Skeletal muscle tissue (tissue), 4 donors: Measurements from ENCODE around the gene CDH24. TPM values are rescaled to one million over a fixed set of nuclear protein-coding genes. Genes with fewer than 3 reads are reported as not detected.

ENCODE experiments used
- H3K27ac ChIP-seq: one replicate; pipeline ENCODE4 v1.7.0; 2013; ENCODE audit warnings: mild to moderate bottlenecking, low read depth, low read length, inconsistent platforms
- H3K27me3 ChIP-seq, 3 donors: one replicate each; pipeline ENCODE4 v1.7.0; 2013; ENCODE audit warnings: low read length in 3 of 3; ENCODE audit not compliant: control insufficient read depth in 3 of 3, insufficient read depth in 3 of 3
- H3K36me3 ChIP-seq, 3 donors: one replicate each; pipeline ENCODE4 v1.7.0; 2013; ENCODE audit warnings: low read length in 3 of 3; ENCODE audit not compliant: control insufficient read depth in 3 of 3, insufficient read depth in 3 of 3
- H3K4me1 ChIP-seq, 3 donors: one replicate each; pipeline ENCODE4 v1.7.0; 2013; ENCODE audit warnings: low read length in 3 of 3, mild to moderate bottlenecking in 3 of 3; ENCODE audit not compliant: control insufficient read depth in 3 of 3, insufficient read depth in 3 of 3
- H3K4me3 ChIP-seq, 3 donors: one replicate each; pipeline ENCODE4 v1.7.0; 2013; ENCODE audit warnings: low read length in 3 of 3
- H3K9ac ChIP-seq, 3 donors: one replicate each; pipeline ENCODE4 v1.7.0; 2013; ENCODE audit warnings: low read length in 3 of 3, mild to moderate bottlenecking in 3 of 3, moderate library complexity in 2 of 3, low read depth in 1 of 3
- H3K9me3 ChIP-seq, 3 donors: one replicate each; pipeline ENCODE4 v1.7.0; 2013; ENCODE audit warnings: low read length in 3 of 3; ENCODE audit not compliant: control insufficient read depth in 3 of 3
- total RNA-seq: library from RNA; depleted of rRNA; stranded (reverse); fragments of >200 nt; gene quantifications from one replicate; pipeline ENCODE4 v1.2.3, GENCODE V29; 2014
- donor health status: Osteomylitis.

CDH24 gene
- total RNA-seq, 1 donor from 2014 or later, result 1.6 TPM

GRCh38 chr14:22997676-22998323, 59.5 kb downstream of the CDH24 start:
- Histone ChIP-seq H3K36me3 (peaks cover 5 to 8% (median 5%) of the 10 kb centered on the region in 3 donors), H3K27ac (no peak overlapping the region), H3K4me3 (no peak overlapping the region), H3K9me3 (no peaks in the 10 kb centered on the region), H3K27me3 (no peaks in the 10 kb centered on the region), H3K4me1 (peaks cover 0 to 6% (median 4%) of the 10 kb centered on the region in 3 donors), H3K9ac (no peak overlapping the region)

Other genes starting within 250 kb of the CDH24 start
- 15.1 TPM for gene SLC7A7, start 242.1 kb downstream of the CDH24 start, total RNA-seq
- 16.7 TPM for gene MRPL52, start 227.6 kb downstream of the CDH24 start, total RNA-seq
- 96.0 TPM for gene MMP14, start 220.9 kb downstream of the CDH24 start, total RNA-seq
- gene LRP10, start 185.8 kb downstream of the CDH24 start, total RNA-seq, result 11.0 TPM
- gene REM2, start 174.3 kb downstream of the CDH24 start, total RNA-seq, result under 0.01 TPM
- gene RBM23, start 138.4 kb downstream of the CDH24 start, total RNA-seq, result 66.8 TPM
- gene PRMT5, start 128.1 kb downstream of the CDH24 start, total RNA-seq, result 60.0 TPM
- gene HAUS4, start 100.4 kb downstream of the CDH24 start, total RNA-seq, result 53.2 TPM
- gene AJUBA, start 75.0 kb downstream of the CDH24 start, total RNA-seq, result 77.8 TPM
- 9.9 TPM for gene C14orf93, start 47.4 kb downstream of the CDH24 start, total RNA-seq
- 183 TPM for gene PSMB5, start 22.6 kb downstream of the CDH24 start, total RNA-seq
- not detected for gene PSMB11, start 15.3 kb downstream of the CDH24 start, total RNA-seq
- gene ACIN1, start 37.6 kb upstream of the CDH24 start, total RNA-seq, result 62.1 TPM
- 24.5 TPM for gene C14orf119, start 38.0 kb upstream of the CDH24 start, total RNA-seq
- not detected for gene CIROP, start 47.5 kb upstream of the CDH24 start, total RNA-seq
- gene CEBPE, start 61.7 kb upstream of the CDH24 start, total RNA-seq, result under 0.01 TPM
- gene SLC7A8, start 126.1 kb upstream of the CDH24 start, total RNA-seq, result 4.7 TPM
- gene RNF212B, start 180.4 kb upstream of the CDH24 start, total RNA-seq, result not detected
- 5.7 TPM for gene HOMEZ, start 228.6 kb upstream of the CDH24 start, total RNA-seq
- 2.6 TPM for gene PPP1R3E, start 245.3 kb upstream of the CDH24 start, total RNA-seq
- 11.0 TPM for gene BCL2L2, start 249.3 kb upstream of the CDH24 start, total RNA-seq